ENCODE measurements around the gene CISH.

- no peak for TF ChIP-seq POLR2A (IDR thresholded peaks at IDR 0.05)
- TF ChIP-seq, protein P1, sequence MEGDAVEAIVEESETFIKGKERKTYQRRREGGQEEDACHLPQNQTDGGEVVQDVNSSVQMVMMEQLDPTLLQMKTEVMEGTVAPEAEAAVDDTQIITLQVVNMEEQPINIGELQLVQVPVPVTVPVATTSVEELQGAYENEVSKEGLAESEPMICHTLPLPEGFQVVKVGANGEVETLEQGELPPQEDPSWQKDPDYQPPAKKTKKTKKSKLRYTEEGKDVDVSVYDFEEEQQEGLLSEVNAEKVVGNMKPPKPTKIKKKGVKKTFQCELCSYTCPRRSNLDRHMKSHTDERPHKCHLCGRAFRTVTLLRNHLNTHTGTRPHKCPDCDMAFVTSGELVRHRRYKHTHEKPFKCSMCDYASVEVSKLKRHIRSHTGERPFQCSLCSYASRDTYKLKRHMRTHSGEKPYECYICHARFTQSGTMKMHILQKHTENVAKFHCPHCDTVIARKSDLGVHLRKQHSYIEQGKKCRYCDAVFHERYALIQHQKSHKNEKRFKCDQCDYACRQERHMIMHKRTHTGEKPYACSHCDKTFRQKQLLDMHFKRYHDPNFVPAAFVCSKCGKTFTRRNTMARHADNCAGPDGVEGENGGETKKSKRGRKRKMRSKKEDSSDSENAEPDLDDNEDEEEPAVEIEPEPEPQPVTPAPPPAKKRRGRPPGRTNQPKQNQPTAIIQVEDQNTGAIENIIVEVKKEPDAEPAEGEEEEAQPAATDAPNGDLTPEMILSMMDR (IDR thresholded peaks at IDR 0.05), result no peak
Measured at GRCh38 chr3:50608278-50608677, 3.3 kb downstream of the CISH start.

Measured in ovary (tissue), 3 donors.